ENCODE measurements around the gene DNAJC8.

DNA sequence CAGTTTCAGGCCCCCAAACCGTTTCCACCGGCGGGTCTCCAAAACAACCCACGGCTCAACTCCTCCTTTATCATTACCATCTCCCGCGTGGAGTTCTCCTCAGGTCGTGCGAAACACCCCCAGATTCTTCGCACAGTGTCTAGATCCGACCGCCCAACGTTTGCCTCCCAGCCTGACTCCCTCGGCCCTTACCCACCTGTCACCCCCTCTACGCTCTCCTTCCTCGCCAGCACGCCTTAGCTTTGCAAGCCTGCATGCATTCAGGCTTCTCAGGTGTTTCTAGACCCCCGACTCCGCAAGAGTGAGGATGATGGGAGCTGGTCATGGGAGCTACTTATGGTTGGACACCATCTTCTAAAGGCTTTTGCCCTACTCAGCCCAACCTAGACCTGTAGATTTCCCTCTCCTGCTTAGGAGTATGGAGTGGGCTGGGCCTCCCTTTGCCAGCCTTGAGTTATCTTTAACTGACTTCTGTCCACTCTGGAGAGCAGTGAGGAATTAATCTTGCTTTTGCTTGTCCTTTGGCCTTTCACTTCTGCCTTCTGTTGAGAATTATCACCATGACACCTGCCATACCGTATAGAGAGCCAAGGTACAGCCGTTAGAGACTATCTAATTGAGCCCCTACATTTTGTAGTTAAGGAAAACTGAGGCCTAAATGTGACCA, 4.0 kb upstream of the DNAJC8 start:
- no peak for TF ChIP-seq POLR2A (IDR thresholded peaks at IDR 0.05; ENCODE audit: low read depth, low read length)
- TF ChIP-seq POLR2AphosphoS5 (IDR thresholded peaks at IDR 0.05; ENCODE audit: low read depth, low read length), result no peak
- TF ChIP-seq TAF1 (IDR thresholded peaks at IDR 0.05; ENCODE audit: low read depth, low read length), result no peak
- TF ChIP-seq PAX5 (IDR thresholded peaks at IDR 0.05; ENCODE audit: insufficient read depth, low read length, severe bottlenecking), result no peak

All from GM12891 (cell line).